Measurements from ENCODE around the gene PLTP.
"Not testable (repeated sequence)": the region's sequence is repeated elsewhere in the genome, so short reads cannot be mapped to it uniquely, and the experiment has no call there.

PLTP gene

DNA sequence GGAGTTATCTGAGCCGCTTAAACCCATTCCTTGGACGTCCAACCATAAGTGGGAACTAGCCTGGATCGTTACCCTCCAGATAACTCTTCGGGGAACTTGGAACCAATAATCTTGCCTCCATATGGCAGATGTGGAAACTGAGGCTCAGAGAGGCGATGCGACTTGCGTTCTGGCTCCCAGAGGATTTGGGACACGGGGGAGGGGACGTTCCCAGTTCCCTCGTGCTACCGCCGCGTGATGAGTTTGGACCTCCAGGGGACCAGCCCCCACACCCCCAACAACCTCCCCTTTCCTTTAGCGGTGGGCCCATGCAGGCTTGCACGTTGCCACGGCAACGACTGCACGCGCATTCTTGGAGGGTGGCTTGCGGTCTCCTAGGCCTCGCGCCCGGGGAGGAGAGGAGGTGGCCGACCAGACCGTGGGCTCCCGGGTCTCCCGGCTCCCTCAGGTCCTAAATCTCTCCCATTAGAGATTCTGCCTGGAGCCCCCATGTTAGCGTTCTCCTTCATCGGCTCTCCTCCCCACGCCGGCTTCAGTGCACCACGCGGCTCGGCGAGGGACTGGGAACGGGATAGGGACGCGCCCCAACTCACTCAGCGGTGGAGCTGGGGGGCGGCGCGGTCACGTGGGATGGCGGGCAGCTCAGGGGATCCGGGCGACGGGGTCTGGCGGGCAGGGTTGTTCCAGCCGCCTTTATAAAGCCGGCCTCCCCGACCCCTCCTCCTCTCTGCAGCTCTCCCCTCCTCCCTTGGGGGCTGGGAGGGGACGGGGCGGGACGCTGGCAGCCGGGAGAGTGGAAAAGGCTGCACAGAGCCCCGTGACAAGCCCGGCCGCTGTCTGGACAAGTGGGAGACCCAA, at the start of gene PLTP:
Gene PLTP (minus strand): TSS at position 670 of the 858 bp plus-strand sequence. CDS start 703 bp downstream, outside the sequence.
- DNase-seq: peak; percentile 48

- no peak for DNase-seq
Measured at GRCh38 chr20:45959956-45960630, 48.1 kb upstream of the PLTP start.

- no peak for DNase-seq
Measured at GRCh38 chr20:45959126-45959525, 47.2 kb upstream of the PLTP start.

GRCh38 chr20:45958593-45958992, 46.6 kb upstream of the PLTP start:
- no peak for DNase-seq

GRCh38 chr20:45957021-45957941, 45.3 kb upstream of the PLTP start:
- DNase-seq: no peak

- not testable (repeated sequence) for DNase-seq
Measured at GRCh38 chr20:45956326-45956725, 44.4 kb upstream of the PLTP start.

DNA sequence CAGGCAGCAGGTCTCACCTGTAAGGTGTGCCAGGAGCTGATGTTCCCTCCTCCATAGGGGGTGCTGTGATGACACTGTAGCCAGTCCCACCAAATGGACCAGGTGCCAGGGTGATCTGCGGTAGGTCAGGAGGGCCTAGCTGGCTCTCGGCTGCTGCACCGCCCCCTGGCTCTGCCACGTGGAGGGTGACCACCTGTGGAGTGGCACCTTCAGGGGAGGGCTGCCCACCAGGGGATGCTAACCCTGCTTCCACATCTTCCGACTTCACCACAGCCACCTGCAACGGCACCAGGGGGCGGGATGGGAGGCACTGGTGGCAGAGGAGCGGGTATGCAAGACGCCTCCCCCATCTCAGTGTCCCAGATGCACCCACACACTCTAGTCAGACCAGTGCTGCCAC, 41.7 kb upstream of the PLTP start:
- DNase-seq: no peak

- DNase-seq: no peak
Measured at GRCh38 chr20:45952861-45953260, 40.9 kb upstream of the PLTP start.

- DNase-seq: no peak
Measured at GRCh38 chr20:45951925-45952834, 40.2 kb upstream of the PLTP start.

DNA sequence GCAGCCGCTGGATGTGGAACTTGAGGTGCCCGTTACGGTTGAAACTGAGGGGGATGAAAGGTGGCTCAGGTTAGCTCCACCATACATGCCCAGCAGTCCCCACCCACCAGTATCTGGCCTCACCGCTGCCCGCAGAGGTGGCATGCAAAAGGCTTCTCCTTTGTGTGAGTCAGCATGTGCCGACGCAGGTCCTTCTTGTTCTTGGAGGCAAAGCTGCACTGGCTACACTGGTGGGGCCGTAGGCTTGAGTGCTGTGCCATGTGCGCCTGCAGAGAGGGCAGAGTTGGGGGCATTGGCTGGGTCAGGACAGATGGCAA, 38.3 kb upstream of the PLTP start:
- DNase-seq: no peak

DNA sequence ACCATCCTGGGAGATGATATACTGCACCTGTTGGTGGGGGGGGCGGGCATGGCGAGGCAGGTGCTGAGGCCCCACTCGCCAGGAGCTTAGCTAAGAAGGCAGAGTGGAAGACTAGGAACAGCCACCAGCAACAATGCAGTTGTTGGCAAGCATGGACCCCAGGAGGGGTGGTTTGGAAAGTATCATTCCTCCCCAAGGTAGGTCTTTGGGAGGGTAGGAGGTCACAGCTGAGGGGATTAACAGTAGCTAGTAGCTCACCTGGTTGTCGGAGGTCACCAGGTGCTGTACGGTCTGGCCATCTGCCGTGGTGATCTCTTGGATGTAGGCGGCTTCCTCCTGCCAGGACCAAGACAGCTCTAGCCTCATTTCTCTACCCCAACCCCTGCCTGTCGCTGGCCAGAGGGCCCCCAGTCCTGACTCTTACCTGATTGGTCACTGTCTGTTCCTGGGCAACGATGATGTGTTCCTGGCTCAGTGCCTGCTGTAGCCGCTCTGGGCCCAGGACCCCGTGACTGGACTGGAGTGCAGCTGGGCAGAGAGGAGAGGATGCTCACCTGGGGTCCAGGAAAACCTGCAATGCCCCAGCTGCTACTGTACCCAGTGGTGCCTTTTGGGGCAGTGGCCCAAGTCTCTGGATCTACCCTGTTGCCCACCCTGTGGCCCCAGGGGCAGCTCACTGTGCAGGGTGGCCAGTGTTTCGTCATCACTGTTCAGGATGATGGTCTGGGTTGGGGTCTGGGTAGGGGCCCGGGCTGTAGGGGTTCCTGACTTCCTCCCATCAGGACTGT, 37.8 kb upstream of the PLTP start:
- no peak for DNase-seq

DNA sequence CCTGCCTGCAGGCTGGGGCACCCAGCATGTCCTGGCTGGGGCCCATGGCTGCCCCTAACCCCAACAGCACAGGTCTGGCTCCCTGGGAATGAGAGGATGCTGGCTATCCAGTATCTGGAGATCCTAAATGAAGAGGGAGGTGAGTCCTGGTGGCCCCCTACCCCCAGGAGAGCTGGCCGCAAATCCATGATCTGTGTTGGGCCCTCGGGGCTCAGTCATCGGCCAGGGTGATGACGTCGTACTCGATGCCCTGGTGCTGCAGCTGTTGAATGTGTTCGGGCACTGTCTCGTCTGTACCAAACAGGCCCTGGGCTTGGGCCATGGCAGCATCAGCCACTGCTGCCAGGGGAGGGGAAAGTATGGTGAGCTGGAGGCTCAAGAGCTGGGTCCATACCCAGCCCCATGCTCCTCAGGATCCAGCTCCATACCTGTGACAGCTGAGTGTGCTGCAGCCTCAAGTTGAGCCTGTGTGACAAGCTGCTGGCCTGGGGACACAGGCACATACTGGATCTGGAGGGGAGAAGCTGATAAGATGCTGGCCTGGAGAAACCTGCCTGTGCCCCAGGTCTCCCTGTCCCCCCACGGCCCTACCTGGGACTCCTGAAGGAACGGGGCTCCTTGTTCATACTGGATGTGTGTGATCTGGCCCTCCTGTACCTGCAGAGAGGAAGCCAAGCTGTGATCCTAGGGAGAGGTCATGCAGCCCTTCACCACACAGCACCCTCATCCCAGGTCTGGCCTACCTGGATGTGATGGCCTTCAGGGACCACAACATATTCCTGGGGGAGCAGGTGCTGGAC, 37.0 kb upstream of the PLTP start:
- no peak for DNase-seq

DNA sequence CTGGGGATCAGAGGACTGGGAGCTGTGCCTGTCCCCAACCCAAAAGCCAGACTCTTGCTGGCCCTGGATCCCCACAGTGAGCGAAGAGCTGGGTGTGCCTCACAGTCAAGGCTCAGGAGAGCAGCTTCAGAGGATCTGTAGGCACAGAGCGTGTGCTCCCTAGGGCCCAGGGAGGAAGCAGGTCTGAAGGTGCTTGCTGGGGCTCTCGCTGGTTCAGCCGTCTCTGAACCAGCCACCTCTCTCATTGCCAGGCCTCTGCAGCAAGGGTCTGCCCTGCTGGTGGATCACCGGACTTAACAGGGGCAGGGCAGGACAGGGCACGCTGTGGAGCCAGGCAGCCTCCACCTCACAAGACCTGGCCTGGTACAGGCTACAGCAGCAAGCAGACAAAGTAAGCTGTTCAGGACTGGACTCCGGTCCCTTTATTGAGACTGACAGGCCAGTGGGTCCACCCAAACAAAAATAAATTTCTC, 36.3 kb upstream of the PLTP start:
- peak; percentile 2 for DNase-seq

- DNase-seq: no peak
Measured at GRCh38 chr20:45947110-45947866, 35.3 kb upstream of the PLTP start.

- no peak for DNase-seq
Measured at GRCh38 chr20:45946149-45946970, 34.4 kb upstream of the PLTP start.

DNA sequence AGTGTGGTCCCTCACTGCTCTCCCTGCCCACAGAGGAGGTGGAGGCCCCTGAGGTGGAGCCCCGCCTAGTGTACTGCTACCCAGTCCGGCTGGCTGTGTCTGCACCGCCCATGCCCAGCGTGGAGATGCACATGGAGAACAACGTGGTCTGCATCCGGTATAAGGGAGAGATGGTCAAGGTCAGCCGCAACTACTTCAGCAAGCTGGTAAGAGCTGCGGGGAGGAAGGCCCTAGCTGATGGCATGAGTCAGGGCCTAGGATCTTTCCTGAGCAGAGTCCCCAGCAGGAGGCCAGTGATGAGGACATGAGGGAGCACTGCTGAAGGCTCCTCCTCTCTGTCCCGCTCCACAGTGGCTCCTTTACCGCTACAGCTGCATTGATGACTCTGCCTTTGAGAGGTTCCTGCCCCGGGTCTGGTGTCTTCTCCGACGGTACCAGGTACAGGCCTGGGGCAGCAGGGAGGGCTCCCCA, 33.8 kb upstream of the PLTP start:
- DNase-seq: no peak

- no peak for DNase-seq
Measured at GRCh38 chr20:45944965-45945677, 33.2 kb upstream of the PLTP start.

Measured in NCI-H69 (cell line).